Mucosa of descending colon (tissue), 3 donors: Measurements from ENCODE around the gene TSKS. TPM values are rescaled to one million over a fixed set of nuclear protein-coding genes. Genes with fewer than 3 reads are reported as not detected.

ENCODE experiments used
- ATAC-seq: fragments of 200-7000 bp; cut with Tn5 transposase; one replicate; pipeline ENCODE4 v1.9.1; 2020; ENCODE audit warnings: mild to moderate bottlenecking, moderate library complexity
- DNase-seq, 3 donors: peaks; one replicate each; pipeline ENCODE4 v3.0.0-alpha.2; 2020
- H3K36me3 ChIP-seq: fragments of 200-600 bp; one replicate; pipeline ENCODE4 v1.8.0; 2021; ENCODE audit warnings: low read depth, mild to moderate bottlenecking
- H3K4me1 ChIP-seq: fragments of 200-600 bp; one replicate; pipeline ENCODE4 v1.8.0; 2021; ENCODE audit warnings: low read depth, mild to moderate bottlenecking
- H3K4me3 ChIP-seq: fragments of 200-600 bp; one replicate; pipeline ENCODE4 v1.8.0; 2021; ENCODE audit warnings: mild to moderate bottlenecking
- H3K9me3 ChIP-seq: fragments of 200-600 bp; one replicate; pipeline ENCODE4 v1.8.0; 2021; ENCODE audit warnings: mild to moderate bottlenecking
- CTCF ChIP-seq: fragments of 200-600 bp; IDR thresholded peaks from one replicate; pipeline ENCODE4 v1.8.0; 2022; ENCODE audit warnings: antibody characterized with exemption, mild to moderate bottlenecking
- intact Hi-C, 2 donors: fragments of 100-400 bp; cut with DNase I in 1 of 2; cut with micrococcal nuclease in 1 of 2; formaldehyde crosslinking; loops; one replicate each; pipeline versions ENCODE4 v1.11.0 to v1.11.1; 2022; cut with DNase I, micrococcal nuclease
- total RNA-seq, 3 donors: library from RNA; stranded (reverse); fragmentation: NEBNext Ultra II Directional in 2 of 3; extraction: Animal tissue kit (Norgen Biotek cat#: 25700) in 2 of 3; gene quantifications; one replicate each; pipeline versions ENCODE4 v1.2.1 to v1.2.4, GENCODE V29; 2021 to 2023
- donor health status: DM: no; HTN: no; CAD: no; lungs with moderate emphysema.
- donor health status: DM: no; HTN: no; CAD: no.
- donor health status: DM: no; HTN: yes; CAD: no.

Gene TSKS
- total RNA-seq, 3 donors from 2014 or later, result 0.35 TPM; not detected in 2

GRCh38 chr19:49803529-49803856, 40.4 kb upstream of the TSKS start:
- Histone ChIP-seq H3K36me3 (no peaks in the 10 kb centered on the region), H3K4me1 (no peaks in the 10 kb centered on the region), H3K9me3 (no peaks in the 10 kb centered on the region), H3K4me3 (no peak overlapping the region)
- ATAC-seq (no peak), DNase-seq (no peak)
- no peak for TF ChIP-seq CTCF
- intact Hi-C loops, result no loop called here

- intact Hi-C loops, result no loop called here
- DNase-seq (no peak), ATAC-seq (peak; percentile 57)
- no peaks in the 10 kb centered on the region for H3K36me3 ChIP-seq
- H3K4me3 ChIP-seq, result no peak overlapping the region
- no peaks in the 10 kb centered on the region for H3K9me3 ChIP-seq
- no peaks in the 10 kb centered on the region for H3K4me1 ChIP-seq
- TF ChIP-seq CTCF, result no peak
Measured at GRCh38 chr19:49802836-49803528, 39.9 kb upstream of the TSKS start.

- no peaks in the 10 kb centered on the region for H3K36me3 ChIP-seq
- ATAC-seq (peak; percentile 74), DNase-seq (peak; percentile 74 to 79 (median 77))
- no peaks in the 10 kb centered on the region for H3K4me1 ChIP-seq
- intact Hi-C loops, result no loop called here
- no peak overlapping the region for H3K4me3 ChIP-seq
- no peaks in the 10 kb centered on the region for H3K9me3 ChIP-seq
- no peak for TF ChIP-seq CTCF
Measured at GRCh38 chr19:49801966-49802661, 39.0 kb upstream of the TSKS start.

- no peaks in the 10 kb centered on the region for H3K4me1 ChIP-seq
- H3K9me3 ChIP-seq, result no peaks in the 10 kb centered on the region
- intact Hi-C loops, result no loop called here
- no peak for DNase-seq
- no peak overlapping the region for H3K4me3 ChIP-seq
- TF ChIP-seq CTCF, result no peak
- no peak for ATAC-seq
- peaks cover 4% of the 10 kb centered on the region for H3K36me3 ChIP-seq
Measured at GRCh38 chr19:49801401-49801888, 38.3 kb upstream of the TSKS start.

GRCh38 chr19:49800771-49801170, 37.7 kb upstream of the TSKS start:
- H3K4me3 ChIP-seq, result no peak overlapping the region
- H3K9me3 ChIP-seq, result no peaks in the 10 kb centered on the region
- H3K36me3 ChIP-seq, result peaks cover 6% of the 10 kb centered on the region
- intact Hi-C loops, result no loop called here
- ATAC-seq (no peak), DNase-seq (no peak)
- TF ChIP-seq CTCF, result no peak
- H3K4me1 ChIP-seq, result no peaks in the 10 kb centered on the region
